Stimulated activated CD4-positive, alpha-beta T cell treated with anti-CD3 and anti-CD28 coated beads, Interleukin-2, amount 100 ng/mL, for 4 hours (primary cell): ENCODE measurements around the gene XPOT.
"Not testable (repeated sequence)": the region's sequence is repeated elsewhere in the genome, so short reads cannot be mapped to it uniquely, and the experiment has no call there.

Experiments used
- DNase-seq: peaks from one replicate; pipeline ENCODE4 v3.0.0-alpha.2; 2020; ENCODE audit warnings: low read depth

Gene XPOT, protein sequence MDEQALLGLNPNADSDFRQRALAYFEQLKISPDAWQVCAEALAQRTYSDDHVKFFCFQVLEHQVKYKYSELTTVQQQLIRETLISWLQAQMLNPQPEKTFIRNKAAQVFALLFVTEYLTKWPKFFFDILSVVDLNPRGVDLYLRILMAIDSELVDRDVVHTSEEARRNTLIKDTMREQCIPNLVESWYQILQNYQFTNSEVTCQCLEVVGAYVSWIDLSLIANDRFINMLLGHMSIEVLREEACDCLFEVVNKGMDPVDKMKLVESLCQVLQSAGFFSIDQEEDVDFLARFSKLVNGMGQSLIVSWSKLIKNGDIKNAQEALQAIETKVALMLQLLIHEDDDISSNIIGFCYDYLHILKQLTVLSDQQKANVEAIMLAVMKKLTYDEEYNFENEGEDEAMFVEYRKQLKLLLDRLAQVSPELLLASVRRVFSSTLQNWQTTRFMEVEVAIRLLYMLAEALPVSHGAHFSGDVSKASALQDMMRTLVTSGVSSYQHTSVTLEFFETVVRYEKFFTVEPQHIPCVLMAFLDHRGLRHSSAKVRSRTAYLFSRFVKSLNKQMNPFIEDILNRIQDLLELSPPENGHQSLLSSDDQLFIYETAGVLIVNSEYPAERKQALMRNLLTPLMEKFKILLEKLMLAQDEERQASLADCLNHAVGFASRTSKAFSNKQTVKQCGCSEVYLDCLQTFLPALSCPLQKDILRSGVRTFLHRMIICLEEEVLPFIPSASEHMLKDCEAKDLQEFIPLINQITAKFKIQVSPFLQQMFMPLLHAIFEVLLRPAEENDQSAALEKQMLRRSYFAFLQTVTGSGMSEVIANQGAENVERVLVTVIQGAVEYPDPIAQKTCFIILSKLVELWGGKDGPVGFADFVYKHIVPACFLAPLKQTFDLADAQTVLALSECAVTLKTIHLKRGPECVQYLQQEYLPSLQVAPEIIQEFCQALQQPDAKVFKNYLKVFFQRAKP

DNA sequence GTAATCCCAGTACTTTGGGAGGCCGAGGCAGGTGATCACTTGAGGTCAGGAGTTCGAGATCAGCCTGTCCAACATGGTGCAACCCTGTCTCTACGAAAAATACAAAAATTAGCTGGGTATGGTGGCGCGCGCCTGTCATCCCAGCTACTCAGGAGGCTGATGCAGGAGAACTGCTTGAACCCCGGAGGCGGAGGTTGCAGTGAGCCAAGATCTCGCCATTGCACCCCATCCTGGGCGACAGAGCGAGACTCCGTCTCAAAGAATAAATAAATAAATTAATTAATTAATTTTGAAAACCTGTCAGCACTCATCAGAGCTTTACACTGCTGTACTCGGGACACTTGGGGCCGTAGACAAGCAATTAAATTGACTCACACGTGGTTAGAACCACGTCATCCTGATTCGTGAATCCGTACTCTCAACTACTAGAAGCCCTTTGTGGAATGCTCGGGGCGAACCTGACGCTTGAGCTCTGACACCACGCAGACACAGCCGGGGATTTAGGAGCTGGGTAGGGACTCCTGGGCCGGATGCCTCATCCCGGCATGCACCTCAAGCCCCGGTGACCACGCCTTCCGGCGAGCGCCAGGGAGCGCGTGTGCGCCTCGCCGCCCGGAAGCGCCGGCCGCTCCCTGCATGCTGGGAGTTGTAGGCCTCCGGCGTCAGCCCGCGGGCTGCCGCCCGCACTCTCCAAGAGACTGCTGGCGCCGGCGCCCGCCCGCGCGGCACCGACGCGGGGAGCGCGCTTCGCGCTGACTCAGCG, at the start of gene XPOT:
TSS of gene XPOT (plus strand) at position 686 of the 763 bp plus-strand sequence. CDS start 5,644 bp downstream, outside the sequence.
- DNase-seq = peak; percentile 92

DNA sequence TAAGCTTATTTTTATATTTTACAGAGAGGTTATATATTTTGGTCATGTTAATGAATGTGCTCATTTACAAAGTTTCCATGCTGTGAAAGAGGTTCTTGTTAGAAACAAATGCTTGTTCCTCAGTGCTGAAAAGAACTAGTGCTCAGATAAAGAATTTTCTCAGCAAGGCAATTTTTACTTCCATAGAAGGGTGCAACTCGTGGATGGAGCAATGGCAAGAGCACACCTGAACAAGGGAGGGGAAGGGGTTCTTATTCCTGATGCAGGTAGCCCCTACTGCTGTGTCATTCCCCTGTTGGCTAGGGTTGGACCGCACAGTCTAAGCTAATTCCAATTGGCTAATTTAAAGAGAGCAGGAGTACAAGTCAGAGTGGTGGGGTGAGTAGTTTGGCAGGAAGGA, 48.0 kb upstream of the XPOT start:
- DNase-seq = not testable (repeated sequence)

DNA sequence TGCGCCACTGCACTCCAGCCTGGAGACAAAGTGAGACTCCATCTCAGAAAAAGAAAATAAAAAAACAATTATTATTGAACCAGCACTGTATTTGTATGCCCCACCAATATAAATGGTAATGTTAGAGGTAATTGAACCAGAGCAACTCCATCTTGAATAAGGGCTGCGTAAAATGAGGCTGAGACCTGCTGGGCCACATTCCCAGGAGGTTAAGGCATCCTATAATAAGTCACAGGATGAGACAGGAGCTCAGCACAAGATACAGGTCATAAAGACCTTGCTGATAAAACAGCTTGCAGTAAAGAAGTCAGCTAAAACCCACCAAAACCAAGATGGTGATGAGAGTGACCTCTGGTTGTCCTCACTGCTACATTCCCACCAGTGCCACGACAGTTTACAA, 43.0 kb upstream of the XPOT start:
- DNase-seq = not testable (repeated sequence)

DNA sequence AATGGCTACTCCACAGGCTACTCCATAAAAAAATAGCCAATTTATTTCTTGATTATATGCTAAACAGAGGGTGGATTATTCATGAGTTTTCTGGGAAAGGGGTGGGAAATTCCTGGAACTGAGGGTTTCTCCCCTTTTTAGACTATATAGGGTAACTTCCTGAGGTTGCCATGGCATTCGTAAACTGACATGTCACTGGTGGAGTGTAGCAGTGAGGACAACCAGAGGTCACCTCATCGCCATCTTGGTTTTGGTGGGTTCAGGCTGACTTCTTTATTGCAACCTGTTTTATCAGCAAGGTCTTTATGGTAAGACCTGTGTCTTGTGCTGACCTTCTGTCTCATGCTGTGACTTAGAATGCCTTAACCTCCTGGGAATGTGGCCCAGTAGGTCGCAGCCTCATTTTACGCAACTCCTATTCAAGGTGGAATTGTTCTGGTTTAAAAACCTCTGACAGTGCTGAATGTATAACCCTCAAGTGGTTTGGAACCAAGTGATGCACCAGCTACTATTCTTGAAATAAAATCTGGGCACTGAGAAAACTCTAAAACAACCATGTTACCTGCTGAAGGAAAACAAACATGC, 41.4 kb upstream of the XPOT start:
- DNase-seq = no peak

DNA sequence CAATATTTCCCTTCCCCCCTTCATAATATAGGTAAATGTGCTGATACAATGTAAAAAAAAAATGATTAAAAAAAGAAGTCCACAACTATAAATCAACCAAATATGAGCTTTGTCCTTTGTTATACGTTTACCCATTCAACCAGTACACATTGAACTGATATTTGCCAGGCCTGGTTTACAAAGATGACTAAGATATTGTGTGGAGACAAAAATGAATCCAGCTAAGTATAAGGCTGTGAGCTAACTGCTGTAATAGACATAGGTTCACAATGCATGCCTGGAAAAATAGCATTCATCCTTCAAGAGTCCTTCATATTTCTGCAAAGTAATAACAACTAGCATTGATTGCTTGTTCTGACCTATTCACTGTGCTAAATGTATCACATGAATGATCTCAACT, 20.5 kb upstream of the XPOT start:
- DNase-seq = no peak

DNA sequence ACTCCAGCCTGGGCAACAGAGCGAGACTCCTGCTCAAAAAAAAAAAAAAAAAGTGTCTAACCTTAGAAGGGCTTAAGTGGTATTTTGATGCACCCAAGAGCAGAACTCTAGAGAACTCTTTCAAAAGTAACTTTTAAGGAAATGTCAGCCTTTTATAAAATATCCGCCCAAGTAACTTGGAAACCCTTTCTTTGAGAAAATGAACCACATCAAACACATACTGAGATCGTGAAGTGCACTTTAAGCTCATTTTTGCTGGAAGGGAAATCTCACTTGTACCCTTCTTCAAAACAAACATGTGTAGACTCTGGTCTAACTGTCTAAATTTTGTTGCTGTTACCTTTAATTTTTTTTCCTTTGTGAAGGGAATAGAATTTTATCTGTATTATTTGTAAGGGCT, 19.2 kb upstream of the XPOT start:
- no peak for DNase-seq

DNA sequence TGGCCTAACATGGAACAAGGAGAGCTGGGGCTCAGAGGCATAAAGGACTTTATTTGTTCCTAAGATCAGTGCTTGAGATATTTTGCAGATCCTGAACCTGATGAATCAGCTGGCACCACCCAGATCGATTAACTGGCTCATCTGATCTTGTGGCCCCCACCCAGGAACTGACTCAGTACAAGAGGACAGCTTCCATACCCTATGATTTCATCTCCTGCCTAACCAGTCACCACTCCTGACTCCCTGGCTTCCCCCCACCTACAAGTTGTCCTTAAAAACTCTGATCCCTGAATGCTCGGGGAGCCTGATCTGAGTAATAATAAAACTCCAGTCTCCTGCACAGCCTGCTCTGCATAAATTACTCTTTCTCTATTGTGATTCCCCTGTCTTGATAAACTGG, 18.7 kb upstream of the XPOT start:
- DNase-seq = no peak

DNA sequence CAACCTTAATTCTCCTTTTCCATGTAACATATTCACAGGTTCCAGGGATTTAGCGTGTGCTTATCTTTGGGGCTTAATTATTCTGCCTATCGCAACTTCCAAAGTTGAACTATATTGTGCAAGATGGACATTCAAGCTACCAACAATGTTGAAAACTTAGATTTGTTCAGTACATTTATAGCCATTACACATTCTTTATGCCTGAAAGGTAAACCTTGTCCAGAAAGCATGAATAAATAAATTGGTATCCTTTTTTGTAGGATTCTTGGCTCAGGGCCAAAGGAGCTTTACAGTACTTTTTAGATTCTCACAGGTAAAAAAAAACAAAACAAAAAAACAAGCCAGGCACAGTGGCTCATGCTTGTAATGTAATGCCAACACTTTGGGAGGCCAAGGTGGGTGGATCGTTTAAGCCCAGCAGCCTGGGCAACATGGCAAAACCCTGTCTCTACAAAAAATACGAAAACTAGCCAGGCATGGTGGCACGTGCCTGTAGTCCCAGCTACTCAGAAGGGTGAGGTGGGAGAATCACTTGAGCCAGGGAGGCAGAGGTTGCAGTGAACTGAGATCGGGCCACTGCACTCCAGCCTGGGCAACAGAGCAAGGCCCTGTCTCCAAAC, 16.9 kb upstream of the XPOT start:
- no peak for DNase-seq

DNA sequence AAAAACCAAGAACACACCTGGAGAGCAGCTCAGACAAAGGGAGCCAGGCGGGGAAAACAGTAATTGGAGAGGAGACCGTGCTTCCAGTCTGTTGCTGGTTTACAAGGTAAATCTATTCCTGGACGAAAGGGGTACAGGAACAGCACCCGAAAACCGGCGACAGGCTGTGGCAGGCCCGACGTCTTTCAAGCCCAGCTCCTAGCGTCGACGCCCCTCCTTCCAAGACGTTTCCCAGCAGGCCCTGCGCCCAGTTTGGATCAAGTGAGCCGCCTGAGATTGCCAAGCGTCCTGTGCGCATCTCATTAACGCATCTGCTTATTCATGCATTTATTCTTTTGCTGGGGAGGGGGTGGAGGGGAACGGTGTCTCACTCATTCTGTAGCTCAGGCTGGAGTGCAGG, 15.0 kb upstream of the XPOT start:
- no peak for DNase-seq

DNA sequence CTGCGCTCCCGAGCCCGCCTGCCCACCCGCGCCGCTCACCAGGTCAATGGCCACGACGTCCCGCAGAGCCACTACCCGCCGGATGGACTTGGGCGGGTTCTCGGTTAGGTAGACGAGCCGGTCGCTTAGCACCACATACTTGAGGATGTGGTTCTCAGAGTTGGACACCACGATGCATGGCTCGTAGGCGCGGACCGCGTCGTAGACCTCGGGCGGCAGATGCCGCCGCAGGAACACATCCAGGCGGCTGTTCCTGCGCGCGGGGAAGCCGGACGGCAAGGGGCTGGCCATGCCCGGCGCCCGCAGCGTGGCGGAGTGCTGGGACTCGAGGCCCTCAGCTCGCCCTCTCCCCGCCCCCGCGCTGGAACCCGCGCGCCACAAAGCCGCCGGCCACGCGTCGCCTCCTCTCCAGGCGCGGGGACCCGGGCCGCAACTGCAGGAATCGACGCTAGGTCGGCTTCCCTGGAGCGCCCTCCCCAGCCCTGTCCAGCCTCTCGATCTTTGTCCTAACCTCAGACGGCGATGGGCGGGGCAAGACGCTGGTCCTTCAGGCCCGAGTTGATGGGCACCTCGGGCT, 13.8 kb upstream of the XPOT start, which contains the start of gene C12orf56:
TSS of gene C12orf56 (minus strand) at position 484 of the 577 bp plus-strand sequence. CDS start at position 291, 193 bp downstream.
- no peak for DNase-seq

DNA sequence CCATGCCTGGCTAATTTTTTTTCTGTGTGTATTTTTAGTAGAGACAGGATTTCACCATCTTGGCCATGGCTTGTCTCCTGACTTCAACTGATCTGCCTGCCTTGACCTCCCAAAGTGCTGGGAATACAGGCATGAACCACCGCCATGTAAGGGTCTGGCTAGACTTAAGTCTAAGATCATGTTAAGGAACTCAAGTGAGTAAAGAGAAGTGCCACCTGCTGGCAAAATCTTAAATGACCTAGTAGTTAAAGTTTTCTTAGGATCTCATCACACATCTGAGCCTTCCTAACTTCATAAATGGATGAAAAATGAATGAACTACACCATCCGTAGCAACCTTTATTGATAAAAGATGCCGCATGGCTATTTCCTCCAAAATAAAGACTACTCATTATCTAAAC, 12.0 kb upstream of the XPOT start:
- DNase-seq = no peak

DNA sequence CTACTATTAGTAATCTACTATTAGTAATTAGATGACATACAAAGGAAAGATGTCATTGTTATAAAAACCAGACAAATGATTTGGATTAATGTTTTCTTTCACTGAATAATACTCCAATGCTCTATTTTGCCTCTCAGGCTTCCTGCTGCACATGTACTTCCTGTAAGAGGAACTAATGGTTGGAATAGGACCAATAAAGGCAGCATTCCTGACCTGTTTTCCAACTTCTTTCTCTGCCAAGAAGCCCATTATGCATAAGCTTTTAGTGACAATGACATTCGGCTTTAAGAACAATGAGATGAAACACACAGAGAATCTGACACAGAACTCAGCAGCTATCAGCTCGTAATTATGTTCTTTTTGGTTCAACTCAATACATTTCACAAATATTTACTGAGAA, 8.5 kb upstream of the XPOT start:
- no peak for DNase-seq

DNA sequence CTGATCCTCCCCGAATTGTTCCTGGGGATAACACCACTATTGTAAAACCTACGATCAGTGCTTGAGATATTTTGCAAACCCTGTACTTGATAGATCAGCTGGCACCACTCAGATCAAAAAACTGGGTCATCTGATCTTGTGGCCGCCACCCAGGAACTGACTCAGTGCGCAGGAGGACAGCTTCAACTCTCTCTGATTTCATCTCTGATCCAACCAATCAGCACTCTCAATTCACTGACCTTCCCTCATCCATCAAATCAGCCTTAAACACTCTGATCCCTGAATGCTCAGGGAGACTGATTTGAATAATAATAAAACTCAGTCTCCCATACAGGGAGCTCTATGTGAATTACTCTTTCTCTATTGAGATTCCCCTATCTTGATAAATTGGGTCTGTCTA, 4.2 kb upstream of the XPOT start:
- DNase-seq = no peak

DNA sequence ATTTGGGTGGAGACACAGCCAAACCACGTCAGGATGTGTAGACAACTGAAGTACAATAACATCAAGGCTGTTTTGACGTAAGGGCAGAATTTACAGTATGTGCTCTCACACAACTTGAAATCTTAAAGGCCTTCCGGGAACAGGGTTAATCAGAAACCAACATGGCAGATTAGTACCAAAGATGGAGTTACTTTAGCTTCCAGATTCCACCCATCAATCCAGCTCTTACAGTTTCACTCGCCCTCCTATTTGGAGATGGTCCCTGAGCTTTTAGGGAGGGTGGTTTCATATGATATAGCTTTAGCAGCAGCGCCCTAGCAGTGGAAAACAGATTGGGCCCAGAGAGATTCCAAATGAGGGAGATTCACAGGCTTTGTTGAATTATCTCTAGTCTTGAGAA, 2.0 kb upstream of the XPOT start:
- DNase-seq = no peak

DNA sequence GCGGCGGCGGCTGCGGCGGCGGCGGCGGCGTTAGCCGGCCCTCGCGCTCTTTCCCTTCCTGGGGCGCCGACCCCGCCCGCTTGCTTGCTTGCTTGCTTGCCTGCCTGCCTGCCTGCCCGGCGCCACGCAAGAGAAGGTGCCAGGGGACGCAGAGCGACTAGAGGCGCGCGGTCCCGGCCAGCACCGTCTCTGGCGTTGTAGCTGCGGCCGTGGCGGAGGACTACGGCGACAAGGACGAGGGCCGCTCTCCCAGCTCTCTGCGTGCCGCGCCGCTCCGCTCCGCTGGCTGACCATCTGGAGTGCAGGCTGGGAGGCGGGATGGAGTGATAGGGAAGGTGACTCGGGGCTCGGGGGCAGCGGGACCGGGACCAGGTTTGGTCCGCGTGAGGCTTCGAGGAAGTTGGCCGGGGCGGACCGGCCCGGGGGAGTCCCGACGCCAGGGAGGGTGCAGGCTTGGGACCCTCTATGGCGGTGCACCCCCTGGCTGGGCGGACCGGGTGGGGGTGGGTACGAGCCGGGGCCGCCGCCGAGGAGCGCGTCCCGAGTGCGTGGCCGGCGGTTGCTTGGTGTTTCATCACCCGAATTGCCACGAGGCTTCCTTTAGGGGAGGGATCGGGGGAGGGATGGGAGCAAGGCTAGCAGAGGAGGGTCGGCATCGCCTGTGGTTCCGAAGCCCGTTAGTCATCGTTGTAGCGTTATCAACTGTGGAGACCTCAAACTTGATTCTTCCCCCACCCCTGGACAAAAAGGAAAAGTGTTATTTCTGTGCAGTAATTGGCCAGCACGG, 471 bp downstream of the XPOT start:
- DNase-seq = peak; percentile 75

DNA sequence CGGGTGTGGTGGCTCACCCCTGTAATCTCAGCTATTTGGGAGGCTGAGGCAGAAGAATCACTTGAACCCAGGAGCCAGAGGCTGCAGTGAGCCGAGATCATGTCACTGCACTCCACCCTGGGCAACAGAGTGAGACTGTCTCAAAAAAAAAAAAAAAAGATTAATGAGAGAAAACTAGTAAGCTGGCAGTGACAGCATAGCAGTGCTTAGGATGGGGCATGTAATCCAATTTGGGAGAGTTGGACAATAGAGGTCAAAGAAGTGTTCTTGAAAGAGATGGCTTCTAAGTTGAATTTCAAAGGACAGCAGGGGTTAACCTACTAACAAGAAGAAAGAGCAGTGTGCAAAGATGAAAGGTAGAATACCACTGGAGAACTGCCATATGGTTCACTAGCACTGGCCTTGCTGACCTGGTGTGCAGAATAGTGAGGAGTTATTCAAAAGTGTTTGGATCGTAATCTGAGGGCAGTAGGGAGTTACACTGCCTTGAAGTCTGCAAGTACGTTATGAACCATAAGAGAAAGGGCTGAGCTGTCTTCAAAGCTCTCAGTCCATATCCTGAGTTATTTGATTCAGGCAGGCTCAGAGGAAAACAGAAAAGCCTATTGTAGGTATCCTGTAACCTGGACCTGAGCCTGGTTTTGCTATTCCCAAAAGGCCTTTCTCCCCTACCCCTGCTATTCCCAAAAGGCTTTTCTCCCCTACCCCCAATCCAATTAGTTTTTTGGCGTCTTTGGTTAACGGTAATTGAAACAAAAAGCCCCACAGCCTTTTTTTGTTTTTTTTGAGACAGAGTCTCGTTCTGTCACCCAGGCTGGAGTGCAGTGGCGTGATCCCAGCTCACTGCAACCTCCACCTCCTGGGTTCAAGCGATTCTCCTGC, 3.4 kb downstream of the XPOT start:
- DNase-seq = no peak

DNA sequence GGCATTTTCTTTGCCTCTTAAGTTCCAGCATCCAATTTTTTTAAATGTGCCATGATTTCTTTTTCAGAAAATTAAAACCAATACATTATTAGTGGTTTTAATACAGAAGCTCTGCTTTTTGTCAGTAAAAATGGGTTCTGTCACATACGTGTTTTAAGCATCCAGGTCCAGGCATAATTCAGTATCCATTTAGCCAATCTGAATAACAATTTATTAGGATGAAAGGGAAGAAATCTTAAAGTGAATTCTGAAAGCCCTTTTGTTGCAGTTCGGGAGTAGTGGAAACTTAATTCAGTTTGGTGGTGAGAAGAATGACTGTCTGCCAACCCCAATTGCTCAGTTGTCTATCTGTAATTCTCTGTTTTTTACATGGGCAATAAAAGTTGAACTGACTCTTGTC, 7.2 kb downstream of the XPOT start:
- no peak for DNase-seq

DNA sequence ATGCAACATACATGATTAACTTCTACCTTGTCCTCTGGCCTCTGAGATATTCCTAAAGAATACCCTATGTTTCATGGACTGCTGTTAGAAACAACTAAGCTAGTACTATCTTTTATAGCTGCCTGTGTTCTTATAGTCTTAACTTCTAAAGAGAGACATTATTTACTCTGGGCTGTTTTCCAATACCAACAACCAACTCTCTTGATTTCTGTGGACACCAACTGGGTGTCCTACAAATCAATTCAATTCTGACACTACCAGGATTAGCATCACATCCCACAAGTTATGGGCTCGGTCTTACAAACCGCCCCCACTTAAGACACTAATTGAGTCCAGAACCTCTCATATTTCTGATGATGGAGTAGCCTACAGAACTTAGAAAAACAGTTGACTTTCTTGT, 8.3 kb downstream of the XPOT start:
- no peak for DNase-seq

DNA sequence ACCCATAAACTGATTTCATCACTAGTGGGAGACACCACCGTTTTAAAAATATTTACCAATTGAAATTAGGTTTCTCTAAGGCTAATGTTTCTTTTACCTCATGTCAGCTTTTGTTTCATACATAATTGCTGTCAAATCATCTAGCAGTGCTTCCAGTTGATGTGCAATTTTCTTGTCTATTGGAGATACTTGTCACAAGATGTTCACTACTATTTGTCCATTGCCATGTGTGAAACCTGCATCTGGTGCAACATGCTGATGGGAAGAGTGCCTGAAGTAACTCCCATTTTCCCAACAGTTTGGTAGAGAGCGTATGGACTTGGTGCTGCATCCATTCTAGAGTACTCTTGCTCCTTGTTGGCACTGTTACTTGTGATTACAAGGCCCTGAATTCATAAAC, 9.7 kb downstream of the XPOT start:
- DNase-seq = no peak
